ENCODE results near the gene SORCS1. TPM values are rescaled to one million over a fixed set of nuclear protein-coding genes. Genes with fewer than 3 reads are reported as not detected.

Gene SORCS1
- total RNA-seq, 4 donors from 2014 or later, result 1.2 to 11.8 (median 6.2) TPM

DNA sequence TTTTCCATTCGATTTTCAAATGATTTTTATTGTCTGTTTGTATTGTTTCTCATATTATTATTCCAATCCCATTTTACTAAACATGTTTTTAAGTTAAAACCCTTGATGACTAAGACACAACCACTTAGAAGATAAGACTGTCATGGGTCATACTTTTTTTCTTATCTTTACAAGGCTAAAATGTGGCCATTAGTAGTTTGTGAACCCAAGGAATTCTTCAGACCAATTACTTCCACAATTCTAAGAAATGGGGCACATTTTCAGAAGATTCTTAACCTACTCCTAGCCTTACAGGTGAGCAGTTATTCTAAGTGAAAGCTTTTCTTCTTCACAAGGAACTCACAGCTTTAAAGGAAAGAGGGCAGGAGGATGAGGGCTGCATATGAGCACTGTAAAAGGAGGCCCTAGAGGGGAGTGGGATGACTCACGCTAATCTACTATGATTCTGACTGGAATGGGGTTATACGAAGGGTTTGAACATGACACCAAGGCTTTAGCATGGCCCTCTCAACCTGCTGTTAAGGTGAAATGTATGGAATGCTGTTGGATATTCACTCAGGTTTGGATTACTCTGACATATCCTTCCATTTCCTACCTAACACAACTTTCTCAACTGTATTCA lies 81.0 kb downstream of the SORCS1 start:
- peaks cover 0 to 7% of the 10 kb centered on the region in 2 donors for H3K4me1 ChIP-seq
- DNase-seq, result no peak
- no peak for TF ChIP-seq POLR2A (IDR thresholded peaks at IDR 0.05)
- TF ChIP-seq, protein P1, sequence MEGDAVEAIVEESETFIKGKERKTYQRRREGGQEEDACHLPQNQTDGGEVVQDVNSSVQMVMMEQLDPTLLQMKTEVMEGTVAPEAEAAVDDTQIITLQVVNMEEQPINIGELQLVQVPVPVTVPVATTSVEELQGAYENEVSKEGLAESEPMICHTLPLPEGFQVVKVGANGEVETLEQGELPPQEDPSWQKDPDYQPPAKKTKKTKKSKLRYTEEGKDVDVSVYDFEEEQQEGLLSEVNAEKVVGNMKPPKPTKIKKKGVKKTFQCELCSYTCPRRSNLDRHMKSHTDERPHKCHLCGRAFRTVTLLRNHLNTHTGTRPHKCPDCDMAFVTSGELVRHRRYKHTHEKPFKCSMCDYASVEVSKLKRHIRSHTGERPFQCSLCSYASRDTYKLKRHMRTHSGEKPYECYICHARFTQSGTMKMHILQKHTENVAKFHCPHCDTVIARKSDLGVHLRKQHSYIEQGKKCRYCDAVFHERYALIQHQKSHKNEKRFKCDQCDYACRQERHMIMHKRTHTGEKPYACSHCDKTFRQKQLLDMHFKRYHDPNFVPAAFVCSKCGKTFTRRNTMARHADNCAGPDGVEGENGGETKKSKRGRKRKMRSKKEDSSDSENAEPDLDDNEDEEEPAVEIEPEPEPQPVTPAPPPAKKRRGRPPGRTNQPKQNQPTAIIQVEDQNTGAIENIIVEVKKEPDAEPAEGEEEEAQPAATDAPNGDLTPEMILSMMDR (IDR thresholded peaks at IDR 0.05), result no peak
- intact Hi-C loops (cut with DNase I), result no loop called here
- H3K27ac ChIP-seq, result no peak overlapping the region
- H3K4me3 ChIP-seq (replicated peaks in 1 of 3), result no peak overlapping the region
- no peaks in the 10 kb centered on the region for H3K36me3 ChIP-seq
- H3K27me3 ChIP-seq, result no peaks in the 10 kb centered on the region
- 73 to 81% methylated on average over 3 of the region's 3 CpGs for WGBS, 2 donors
- no peaks in the 10 kb centered on the region for H3K9me3 ChIP-seq

DNA sequence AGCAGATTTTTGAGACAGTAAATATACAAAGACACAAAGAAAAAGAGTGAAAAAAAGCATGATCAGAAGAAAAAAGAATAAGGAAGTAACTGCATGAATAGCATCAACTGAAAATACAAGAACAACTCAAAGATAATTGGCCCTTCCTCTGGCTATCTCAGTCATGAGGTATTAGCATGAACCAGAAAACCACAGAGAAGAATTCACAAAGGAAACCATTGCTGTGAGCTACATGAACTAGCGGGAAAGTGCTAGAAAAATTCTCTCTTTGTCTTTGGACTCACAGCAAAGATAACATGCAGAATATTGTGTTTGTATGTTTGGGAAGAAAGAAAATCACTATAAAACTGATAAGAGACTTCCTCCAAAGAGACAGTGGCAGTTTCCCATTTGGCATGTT lies 82.9 kb downstream of the SORCS1 start:
- Histone ChIP-seq H3K9me3 (no peaks in the 10 kb centered on the region), H3K4me1 (peaks cover 0 to 7% of the 10 kb centered on the region in 2 donors), H3K27me3 (no peaks in the 10 kb centered on the region), H3K27ac (no peak overlapping the region), H3K4me3 (replicated peaks in 1 of 3) (no peak overlapping the region), H3K36me3 (no peaks in the 10 kb centered on the region)
- WGBS, 2 donors, result 80 to 88% methylated on average over 1 of the region's 1 CpG
- DNase-seq, result no peak
- intact Hi-C loops (cut with DNase I), result no loop called here
- TF ChIP-seq POLR2A (IDR thresholded peaks at IDR 0.05), result no peak
- TF ChIP-seq, protein P1 (IDR thresholded peaks at IDR 0.05), result no peak

DNA sequence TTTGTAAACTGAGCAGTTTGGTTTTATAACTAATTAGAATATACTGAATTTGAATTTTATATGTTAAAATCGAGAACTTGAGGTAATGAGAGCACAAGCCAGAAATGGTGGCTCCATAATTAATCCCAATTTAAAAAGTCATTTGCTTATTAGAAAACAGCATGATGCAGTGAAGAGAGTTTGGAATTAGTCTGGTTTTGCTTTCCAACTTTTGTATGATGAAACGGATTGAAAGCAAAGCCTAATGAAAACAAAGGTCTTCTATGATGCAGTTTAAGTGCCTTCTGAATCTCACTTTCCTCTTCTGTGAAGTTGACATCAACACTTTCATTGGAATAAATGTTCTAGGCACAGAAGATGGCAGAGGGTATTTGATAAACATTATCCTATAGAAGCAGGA lies 89.4 kb downstream of the SORCS1 start:
- no peak overlapping the region for H3K4me3 ChIP-seq (replicated peaks in 1 of 3)
- H3K36me3 ChIP-seq, result no peaks in the 10 kb centered on the region
- 71 to 73% methylated on average over 2 of the region's 2 CpGs for WGBS, 2 donors
- DNase-seq, result no peak
- H3K9me3 ChIP-seq, result no peaks in the 10 kb centered on the region
- H3K4me1 ChIP-seq, result no peaks in the 10 kb centered on the region
- no peaks in the 10 kb centered on the region for H3K27me3 ChIP-seq
- TF ChIP-seq POLR2A (IDR thresholded peaks at IDR 0.05), result no peak
- TF ChIP-seq, protein P1 (IDR thresholded peaks at IDR 0.05), result no peak
- intact Hi-C loops (cut with DNase I), result no loop called here
- no peak overlapping the region for H3K27ac ChIP-seq

DNA sequence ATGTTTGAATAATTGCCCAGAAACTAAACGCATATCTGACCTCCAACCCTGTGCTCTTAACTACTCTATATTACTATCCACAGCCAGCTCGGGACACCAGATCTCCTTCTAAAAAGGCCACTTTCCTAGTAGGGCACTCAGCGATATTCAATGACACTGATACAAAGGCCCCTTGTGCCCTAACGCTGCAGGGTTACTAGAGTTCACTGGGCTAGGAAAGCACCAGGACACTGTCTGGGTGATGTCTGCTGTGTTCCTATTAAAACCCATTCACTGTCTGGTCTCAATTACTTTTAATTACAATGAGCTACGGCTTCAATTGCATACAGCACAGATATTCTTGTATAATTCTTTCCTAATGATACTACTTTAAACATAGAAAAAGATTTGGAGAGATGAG lies 91.7 kb downstream of the SORCS1 start:
- no peaks in the 10 kb centered on the region for H3K27me3 ChIP-seq
- 47 to 56% methylated on average over 5 of the region's 5 CpGs for WGBS, 2 donors
- DNase-seq, result no peak

DNA sequence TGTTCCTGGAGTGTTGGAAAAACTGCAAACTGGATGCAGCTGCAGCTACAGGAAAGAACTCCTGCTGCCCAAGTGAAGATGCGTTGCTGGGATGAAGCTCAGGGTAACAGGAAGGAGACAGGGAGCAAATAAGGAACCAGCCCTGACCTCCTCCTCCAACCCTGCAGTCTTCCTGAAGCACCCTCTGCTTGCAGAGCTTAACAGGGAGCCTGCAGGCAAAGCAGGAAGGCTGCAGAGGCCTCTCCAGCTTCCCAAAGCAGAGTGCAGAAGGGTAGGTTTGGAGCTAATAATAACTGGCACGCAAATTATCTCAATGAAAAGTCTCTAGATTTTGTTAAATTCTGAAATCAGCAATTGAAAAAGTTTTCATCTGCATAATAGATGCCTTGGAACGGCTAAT lies 92.5 kb downstream of the SORCS1 start:
- Histone ChIP-seq H3K27me3 (no peaks in the 10 kb centered on the region), H3K4me3 (replicated peaks in 1 of 3) (no peak overlapping the region), H3K9me3 (no peaks in the 10 kb centered on the region), H3K36me3 (no peaks in the 10 kb centered on the region), H3K4me1 (no peaks in the 10 kb centered on the region), H3K27ac (no peak overlapping the region)
- WGBS, 2 donors, result 80 to 90% methylated on average over 3 of the region's 3 CpGs
- intact Hi-C loops (cut with DNase I), result no loop called here
- DNase-seq, result no peak
- no peak for TF ChIP-seq POLR2A (IDR thresholded peaks at IDR 0.05)
- TF ChIP-seq, protein P1 (IDR thresholded peaks at IDR 0.05), result no peak

More for the DNA sequence above, 91.7 kb downstream of the SORCS1 start:
- no peaks in the 10 kb centered on the region for H3K9me3 ChIP-seq
- TF ChIP-seq, protein P1 (IDR thresholded peaks at IDR 0.05), result no peak
- no peak for TF ChIP-seq POLR2A (IDR thresholded peaks at IDR 0.05)
- intact Hi-C loops (cut with DNase I), result no loop called here
- no peaks in the 10 kb centered on the region for H3K36me3 ChIP-seq
- H3K4me3 ChIP-seq (replicated peaks in 1 of 3), result no peak overlapping the region
- H3K4me1 ChIP-seq, result no peaks in the 10 kb centered on the region
- H3K27ac ChIP-seq, result no peak overlapping the region

Measured in thyroid gland (tissue), 4 donors.